Neutrophil (primary cell): ENCODE data around the gene FKBP7.
"Not testable (repeated sequence)": the region's sequence is repeated elsewhere in the genome, so short reads cannot be mapped to it uniquely, and the experiment has no call there.

ENCODE experiments used
- H3K27ac ChIP-seq: fragments of 200-600 bp; sonication (generic); 2 replicates; pipeline ENCODE4 v1.5.1; 2016; ENCODE audit warnings: mild to moderate bottlenecking, moderate library complexity
- H3K27me3 ChIP-seq: fragments of 200-600 bp; sonication (generic); 2 replicates; pipeline ENCODE4 v1.6.0; 2016; ENCODE audit warnings: mild to moderate bottlenecking
- H3K36me3 ChIP-seq: fragments of 200-600 bp; sonication (generic); 2 replicates; pipeline ENCODE4 v1.5.1; 2017
- H3K4me1 ChIP-seq, 2 experiments: fragments of 200-600 bp in 1 of 2; sonication (generic) in 1 of 2; 1 replicate in 1 of 2; 2 replicates in 1 of 2; pipeline versions ENCODE4 v1.5.1 to v1.6.1; 2013 to 2016; ENCODE audit warnings: low read depth in 1 of 2, low read length in 1 of 2, mild to moderate bottlenecking in 1 of 2, moderate library complexity in 1 of 2; ENCODE audit not compliant: control insufficient read depth in 1 of 2, insufficient read depth in 1 of 2
- H3K4me3 ChIP-seq, 2 experiments: fragments of 200-600 bp in 1 of 2; sonication (generic) in 1 of 2; 1 replicate in 1 of 2; 2 replicates in 1 of 2; pipeline ENCODE4 v1.5.1; 2013 to 2016; ENCODE audit warnings: low read depth in 1 of 2, low read length in 1 of 2, mild to moderate bottlenecking in 1 of 2, moderate library complexity in 1 of 2
- H3K9me3 ChIP-seq: fragments of 200-600 bp; sonication (generic); 2 replicates; pipeline ENCODE4 v1.5.1; 2016
- CTCF ChIP-seq: fragments of 200-600 bp; sonication (generic); IDR thresholded peaks from 2 replicates; pipeline ENCODE4 v1.5.1; 2016; ENCODE audit warnings: antibody characterized with exemption

The FKBP7 gene

GRCh38 chr2:178478439-178479274 is at the start of gene FKBP7:
FKBP7 (minus strand) TSS chr2:178478600; CDS start chr2:178478499, 101 bp downstream.
- no peaks in the 10 kb centered on the region for H3K36me3 ChIP-seq
- peaks cover 43 to 47% of the 10 kb centered on the region in 2 experiments for H3K4me1 ChIP-seq
- H3K9me3 ChIP-seq: no peaks in the 10 kb centered on the region
- H3K4me3 ChIP-seq: peak within 1 kb of the TSS; percentile 83 to 99
- H3K27me3 ChIP-seq: no peaks in the 10 kb centered on the region
- peak; percentile 92 for TF ChIP-seq CTCF
- H3K27ac ChIP-seq: peak within 1 kb of the TSS; percentile 92

DNA sequence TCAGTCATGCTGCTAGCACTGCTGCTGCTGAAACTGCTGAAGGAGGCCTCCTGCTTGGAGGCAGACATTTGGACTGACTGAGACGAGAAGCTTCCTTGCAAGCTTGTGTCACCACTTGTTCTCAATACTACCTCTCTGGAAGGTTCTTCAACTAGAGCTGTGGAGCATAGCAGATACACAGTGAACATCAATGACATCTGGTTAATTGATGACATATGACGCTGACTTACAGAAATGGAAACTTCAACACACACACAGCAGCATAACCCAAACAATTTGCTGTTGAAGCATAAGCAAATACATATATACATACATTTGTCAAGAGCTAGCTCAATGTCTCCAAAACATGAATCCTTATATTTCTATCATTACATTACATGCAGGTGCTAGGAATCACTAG is 49.2 kb upstream of the FKBP7 start:
- Histone ChIP-seq H3K36me3 (no peaks in the 10 kb centered on the region), H3K9me3 (no peaks in the 10 kb centered on the region), H3K4me1 (peaks cover 86 to 89% of the 10 kb centered on the region in 2 experiments), H3K27me3 (no peaks in the 10 kb centered on the region), H3K4me3 (no peak overlapping the region), H3K27ac (peak overlapping the region; percentile 92)
- TF ChIP-seq CTCF: no peak

GRCh38 chr2:178526256-178526655 is 47.9 kb upstream of the FKBP7 start:
- no peak for TF ChIP-seq CTCF
- Histone ChIP-seq H3K9me3 (no peaks in the 10 kb centered on the region), H3K27me3 (no peaks in the 10 kb centered on the region), H3K4me3 (no peak overlapping the region), H3K36me3 (no peaks in the 10 kb centered on the region), H3K4me1 (peaks cover 76 to 84% of the 10 kb centered on the region in 2 experiments), H3K27ac (peak overlapping the region; percentile 92)

GRCh38 chr2:178525460-178525859 is 47.1 kb upstream of the FKBP7 start:
- not testable (repeated sequence) for H3K4me3 ChIP-seq, H3K9me3 ChIP-seq, H3K27me3 ChIP-seq, H3K36me3 ChIP-seq
- Histone ChIP-seq H3K27ac (peak overlapping the region; percentile 92), H3K4me1 (peaks cover 69 to 76% of the 10 kb centered on the region in 2 experiments)

DNA sequence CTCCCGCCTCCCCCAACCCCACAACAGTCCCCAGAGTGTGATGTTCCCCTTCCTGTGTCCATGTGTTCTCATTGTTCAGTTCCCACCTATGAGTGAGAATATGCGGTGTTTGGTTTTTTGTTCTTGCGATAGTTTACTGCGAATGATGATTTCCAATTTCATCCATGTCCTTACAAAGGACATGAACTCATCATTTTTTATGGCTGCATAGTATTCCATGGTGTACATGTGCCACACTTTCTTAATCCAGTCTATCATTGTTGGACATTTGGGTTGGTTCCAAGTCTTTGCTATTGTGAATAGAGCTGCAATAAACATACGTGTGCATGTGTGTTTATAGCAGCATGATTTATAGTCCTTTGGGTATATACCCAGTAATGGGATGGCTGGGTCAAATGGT is 46.6 kb upstream of the FKBP7 start:
- not testable (repeated sequence) for H3K27me3 ChIP-seq, H3K4me3 ChIP-seq, H3K27ac ChIP-seq, H3K9me3 ChIP-seq, H3K36me3 ChIP-seq
- peaks cover 65 to 72% of the 10 kb centered on the region in 2 experiments for H3K4me1 ChIP-seq

- no peak for TF ChIP-seq CTCF
- peak overlapping the region; percentile 90 for H3K27ac ChIP-seq
- no peaks in the 10 kb centered on the region for H3K27me3 ChIP-seq
- H3K36me3 ChIP-seq: peaks cover 2% of the 10 kb centered on the region
- no peaks in the 10 kb centered on the region for H3K9me3 ChIP-seq
- peaks cover 51 to 58% of the 10 kb centered on the region in 2 experiments for H3K4me1 ChIP-seq
- peak overlapping the region; percentile 68 to 81 for H3K4me3 ChIP-seq
Observed at GRCh38 chr2:178523596-178524134, 45.3 kb upstream of the FKBP7 start.
